H7 (cell line): ENCODE data around the gene CALU. TPM values are rescaled to one million over a fixed set of nuclear protein-coding genes. Genes with fewer than 3 reads are reported as not detected.
A peak's percentile ranks its signal among the peaks of the same experiment; 100 is the strongest.

Experiments
- DNase-seq: peaks from one replicate; pipeline ENCODE4 v3.0.0; 2012
- H3K27me3 ChIP-seq: 2 replicates; pipeline ENCODE4 v1.6.0; 2011; ENCODE audit warnings: mild to moderate bottlenecking, low read length; ENCODE audit not compliant: control insufficient read depth, insufficient read depth
- H3K36me3 ChIP-seq: replicated peaks from 2 replicates; pipeline ENCODE4 v1.5.1; 2011; ENCODE audit warnings: low read length; ENCODE audit not compliant: control insufficient read depth, insufficient read depth
- H3K4me3 ChIP-seq: 2 replicates; pipeline ENCODE4 v1.5.1; 2011; ENCODE audit warnings: low read depth, mild to moderate bottlenecking, control low read depth, low read length, moderate library complexity; ENCODE audit not compliant: insufficient read depth
- total RNA-seq: library from RNA; depleted of rRNA; stranded (reverse); fragments of >200 nt; shearing (Covaris generic); gene quantifications from 2 replicates; pipeline ENCODE4 v1.2.3, GENCODE V29; 2014

CALU gene
- total RNA-seq, 1 experiment from 2014 or later = 147 TPM

DNA sequence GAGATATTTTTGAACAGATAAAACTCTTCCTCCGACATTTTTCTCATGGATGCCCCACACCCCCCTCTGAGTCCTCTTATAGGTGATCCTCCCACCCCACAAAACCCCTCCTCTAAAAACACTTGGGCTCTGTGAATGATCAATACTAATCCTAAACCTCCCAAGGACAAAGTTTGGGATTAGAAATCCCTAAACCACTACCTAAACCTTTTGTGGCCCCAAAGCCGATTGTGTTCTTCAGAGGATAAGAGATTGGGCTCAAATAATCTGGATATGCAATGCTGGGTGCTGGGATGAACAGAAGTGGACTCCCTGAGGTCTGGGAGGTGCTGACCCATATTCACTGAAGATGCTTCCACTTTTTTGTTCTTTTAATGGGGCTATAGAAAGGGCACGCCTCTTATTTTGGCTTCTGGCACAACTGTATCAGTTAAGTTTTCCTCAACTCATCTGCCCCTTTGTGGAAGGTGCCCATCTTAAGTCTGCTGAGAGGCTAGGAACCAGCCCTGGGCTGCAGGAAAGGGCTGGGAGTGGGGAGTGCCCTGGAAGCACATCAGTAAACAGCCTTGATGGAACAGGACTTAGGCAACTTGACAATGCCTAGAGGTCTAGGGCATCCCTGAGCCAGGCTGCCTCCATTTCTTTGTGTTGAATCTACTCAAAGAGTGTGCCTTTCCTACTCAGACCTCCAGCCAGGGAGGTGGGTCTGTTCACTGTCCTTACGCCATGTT, 36.8 kb downstream of the CALU start, which contains the start of gene OPN1SW:
Gene OPN1SW (minus strand): TSS at position 51 of the 731 bp plus-strand sequence. CDS start 13 bp downstream, at position 38.
- DNase-seq = no peak
- H3K36me3 ChIP-seq = peaks cover 5% of the 10 kb centered on the region
- no peaks in the 10 kb centered on the region for H3K27me3 ChIP-seq
- H3K4me3 ChIP-seq = no peak within 1 kb of the TSS

- no peak for DNase-seq
These were observed 38.3 kb downstream of the CALU start for GRCh38 chr7:128777156-128778123.

DNA sequence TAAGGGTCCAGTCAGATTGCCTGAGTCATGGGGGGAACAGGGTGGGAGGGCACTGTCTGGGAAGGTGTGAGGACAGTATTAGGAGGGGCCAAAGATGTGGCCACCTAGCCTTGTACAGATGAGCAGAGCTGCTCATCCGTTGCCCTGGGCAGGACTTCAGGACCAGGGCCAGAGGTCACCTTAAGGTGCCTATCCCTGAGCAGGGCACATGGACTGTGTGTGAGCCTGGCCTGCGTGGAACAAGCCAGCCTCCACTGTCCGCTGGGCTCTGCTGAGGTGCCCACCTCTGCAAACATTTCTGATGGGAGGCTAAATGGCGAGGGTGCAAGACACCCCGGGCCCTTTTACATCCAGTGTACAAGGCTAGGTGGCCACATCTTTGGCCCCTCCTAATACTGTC, 39.8 kb downstream of the CALU start:
- Histone ChIP-seq H3K4me3 (no peak overlapping the region), H3K27me3 (no peaks in the 10 kb centered on the region), H3K36me3 (no peaks in the 10 kb centered on the region)
- no peak for DNase-seq

More at GRCh38 chr7:128777156-128778123, 38.3 kb downstream of the CALU start:
- Histone ChIP-seq H3K27me3 (no peaks in the 10 kb centered on the region), H3K36me3 (no peaks in the 10 kb centered on the region; the same call in 1 of the 2 replicates), H3K4me3 (no peak overlapping the region)

GRCh38 chr7:128781126-128781525, 42.0 kb downstream of the CALU start:
- H3K27me3 ChIP-seq = no peaks in the 10 kb centered on the region
- H3K4me3 ChIP-seq = no peak overlapping the region
- no peak for DNase-seq
- no peaks in the 10 kb centered on the region for H3K36me3 ChIP-seq

DNA sequence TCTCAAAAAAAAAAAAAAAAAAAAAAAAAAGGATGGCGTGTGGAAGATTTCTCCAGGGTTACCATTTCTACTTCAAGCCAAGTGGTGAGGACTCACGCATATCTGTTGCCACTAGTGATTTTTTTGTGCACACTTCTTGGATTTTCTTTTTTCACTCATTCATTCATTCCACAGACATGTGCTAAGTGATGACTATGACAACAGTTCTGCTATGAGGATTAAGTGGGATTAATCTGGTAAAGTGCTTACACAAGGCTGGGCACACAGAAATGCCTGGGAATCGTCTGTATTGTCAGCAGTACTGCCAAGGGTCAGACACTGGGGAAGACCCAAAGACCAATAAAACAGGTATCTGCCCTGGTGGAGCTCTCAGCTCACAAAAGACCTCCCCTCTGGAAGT, 42.7 kb downstream of the CALU start:
- H3K36me3 ChIP-seq = no peaks in the 10 kb centered on the region
- no peak for DNase-seq
- H3K27me3 ChIP-seq = no peaks in the 10 kb centered on the region
- H3K4me3 ChIP-seq = no peak overlapping the region

GRCh38 chr7:128783143-128783861, 44.1 kb downstream of the CALU start:
- peak; percentile 89 for DNase-seq
- Histone ChIP-seq H3K27me3 (no peaks in the 10 kb centered on the region), H3K4me3 (peak overlapping the region; percentile 53), H3K36me3 (no peaks in the 10 kb centered on the region)

- DNase-seq = no peak
- Histone ChIP-seq H3K36me3 (no peaks in the 10 kb centered on the region), H3K4me3 (no peak overlapping the region), H3K27me3 (peaks cover 5% of the 10 kb centered on the region; the same call in 1 of the 2 replicates)
These were observed 46.6 kb downstream of the CALU start for GRCh38 chr7:128785738-128786137.

GRCh38 chr7:128788446-128789412, 49.6 kb downstream of the CALU start:
- Histone ChIP-seq H3K4me3 (no peak overlapping the region), H3K27me3 (peaks cover 9% of the 10 kb centered on the region; the same call in 1 of the 2 replicates), H3K36me3 (no peaks in the 10 kb centered on the region)
- peak; percentile 15 for DNase-seq

- peak; percentile 85 for DNase-seq
- Histone ChIP-seq H3K4me3 (peak overlapping the region; percentile 95), H3K36me3 (no peaks in the 10 kb centered on the region), H3K27me3 (peaks cover 9% of the 10 kb centered on the region; the same call in 1 of the 2 replicates)
These were observed 51.3 kb downstream of the CALU start for GRCh38 chr7:128790315-128791041.

GRCh38 chr7:128791121-128791971, 52.2 kb downstream of the CALU start, which contains the start of gene CCDC136:
Gene CCDC136 (plus strand): TSS chr7:128791968. CDS start chr7:128792412, 444 bp downstream.
- Histone ChIP-seq H3K4me3 (peak within 1 kb of the TSS; percentile 95), H3K27me3 (peaks cover 9% of the 10 kb centered on the region; the same call in 1 of the 2 replicates), H3K36me3 (no peaks in the 10 kb centered on the region; the same call in 1 of the 2 replicates)
- DNase-seq = peak; percentile 97

GRCh38 chr7:128791972-128792327, 52.8 kb downstream of the CALU start:
- peak overlapping the region; percentile 95 for H3K4me3 ChIP-seq
- peak; percentile 73 for DNase-seq
- peaks cover 9% of the 10 kb centered on the region; the same call in 1 of the 2 replicates for H3K27me3 ChIP-seq
- H3K36me3 ChIP-seq = no peaks in the 10 kb centered on the region; the same call in 1 of the 2 replicates
